Vagina (tissue), 2 donors: Measurements from ENCODE around the gene EFCC1.

Source experiments
- CTCF ChIP-seq, 3 experiments: fragments of 450-650 bp in 2 of 3; fragments of 200-600 bp in 1 of 3; sonication (generic) in 1 of 3; IDR thresholded peaks; one replicate each; pipeline ENCODE4 v1.5.1; 2017 to 2019; ENCODE audit warnings: antibody characterized with exemption in 3 of 3, mild to moderate bottlenecking in 2 of 3, moderate library complexity in 2 of 3
- POLR2AphosphoS5 ChIP-seq, 2 donors: sonication (generic); formaldehyde crosslinking; IDR thresholded peaks; one replicate each; pipeline ENCODE4 v1.9.0; 2017; ENCODE audit warnings: antibody characterized with exemption in 2 of 2, mild to moderate bottlenecking in 2 of 2, low read depth in 1 of 2; ENCODE audit not compliant: insufficient read depth in 1 of 2

- TF ChIP-seq CTCF (IDR thresholded peaks at IDR 0.05): no peak
- no peak for TF ChIP-seq POLR2AphosphoS5 (IDR thresholded peaks at IDR 0.05; ENCODE audit: insufficient read depth in 1 of 2, low read depth in 1 of 2)
Measured at GRCh38 chr3:129000742-129001100, 383 bp upstream of the EFCC1 start.
